Muscle of arm (tissue), 14 donors: Measurements from ENCODE around the gene FKTN. TPM values are rescaled to one million over a fixed set of nuclear protein-coding genes. Genes with fewer than 3 reads are reported as not detected.
"Not testable (repeated sequence)": the region's sequence is repeated elsewhere in the genome, so short reads cannot be mapped to it uniquely, and the experiment has no call there.

ENCODE experiments used
- DNase-seq: peaks from one replicate; pipeline ENCODE4 v3.0.0-alpha.2; 2013
- long read RNA-seq, 11 donors: transcript quantifications; one replicate each; lab custom pipeline, GENCODE V29; 2026
- polyA plus RNA-seq, 12 donors: library from polyadenylated mRNA; unstranded; fragments of 120-200 nt; gene quantifications; one replicate each; pipeline ENCODE4 v1.2.1, GENCODE V29; 2013; ENCODE audit not compliant: insufficient read length in 12 of 12

The FKTN gene
- 10 to 100 TPM in 11 of 12 donors, not detected in 1; 11.5 to 24.4 (median 18.9) TPM for polyA plus RNA-seq
- long read RNA-seq, donor 1: 0 reads
- long read RNA-seq, donor 2: 0 reads
- long read RNA-seq, donor 3: 0 reads
- long read RNA-seq, donor 4, partial matches to known transcripts: 0 of 1 reads
- long read RNA-seq, donor 4, other reads (novel, unspliced or antisense): 0 of 1 reads
- long read RNA-seq, donor 5: 0 reads
- long read RNA-seq, donor 6: 0 reads
- long read RNA-seq, donor 7: 0 reads
- long read RNA-seq, donor 8: 0 reads
- long read RNA-seq, donor 9: 0 reads
- long read RNA-seq, donor 10: 0 reads
- long read RNA-seq, donor 11, full-length matches to known transcripts: 1 of 1 reads
- long read RNA-seq, donor 11, partial matches to known transcripts: 0 of 1 reads
- long read RNA-seq, donor 11, other reads (novel, unspliced or antisense): 0 of 1 reads

DNA sequence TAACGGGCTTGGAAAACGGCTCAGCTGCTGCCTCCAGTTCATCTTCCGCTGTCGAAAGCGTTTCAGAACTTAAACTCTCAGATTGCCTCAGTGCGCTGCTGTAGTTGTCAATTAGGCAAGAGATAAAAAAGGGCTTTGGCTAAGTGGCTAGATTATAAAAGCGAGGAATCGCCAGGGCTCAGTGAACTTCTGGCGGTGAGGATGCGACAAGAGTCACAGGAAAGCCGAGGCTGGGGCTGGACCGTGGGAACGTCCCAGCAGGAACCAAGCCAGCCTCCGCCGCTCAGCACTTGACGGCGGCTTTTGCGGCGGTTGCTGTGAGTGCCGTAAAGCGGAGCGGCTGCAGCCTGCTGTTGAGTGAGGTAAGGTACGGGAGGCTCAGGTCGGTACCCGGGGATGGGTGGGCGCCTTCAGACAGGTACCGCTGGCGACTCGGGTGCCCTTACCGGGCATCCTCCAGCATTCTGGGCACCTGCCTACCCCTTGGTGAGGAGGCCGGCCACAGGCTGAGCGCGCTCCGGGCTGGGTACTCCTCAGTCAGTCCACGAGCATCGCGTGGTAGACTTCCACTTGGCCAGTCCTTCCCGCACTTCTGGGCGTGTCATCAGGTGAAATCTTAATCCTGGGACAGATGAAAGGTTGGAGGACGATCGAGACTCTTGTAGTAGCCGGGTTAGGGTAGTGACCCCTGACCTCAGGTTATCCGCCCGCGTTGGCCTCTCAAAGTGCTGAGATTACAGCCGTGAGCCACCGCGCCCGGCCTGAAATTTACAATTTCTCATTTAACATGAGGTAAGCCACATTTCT is at the start of gene FKTN:
Gene FKTN (plus strand): TSS at position 328 of the 807 bp plus-strand sequence. CDS start 16,902 bp downstream, outside the sequence.
- peak; percentile 87 for DNase-seq

- no peak for DNase-seq
Measured at GRCh38 chr9:105508530-105508929, 49.4 kb upstream of the FKTN start.

GRCh38 chr9:105510024-105510423 is 47.9 kb upstream of the FKTN start:
- DNase-seq: no peak

DNA sequence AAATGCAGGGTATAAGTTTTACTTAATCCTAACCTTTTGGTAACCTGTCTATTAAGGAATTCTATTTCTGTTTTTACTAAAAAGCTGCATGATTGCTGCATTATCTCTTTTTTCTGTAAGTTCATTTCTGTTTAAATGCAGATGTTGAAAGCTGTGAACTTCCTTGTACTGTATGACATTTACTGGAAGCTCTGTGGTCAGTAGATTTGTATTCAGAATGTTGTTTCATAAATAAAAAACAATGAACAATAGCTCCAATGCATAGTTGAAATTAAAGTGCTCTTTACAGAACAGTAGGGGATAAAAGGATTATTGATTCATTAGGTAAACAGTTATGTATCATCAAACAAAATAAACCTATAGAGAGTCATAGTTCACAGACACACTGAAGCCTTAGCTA is 46.5 kb upstream of the FKTN start:
- no peak for DNase-seq

DNA sequence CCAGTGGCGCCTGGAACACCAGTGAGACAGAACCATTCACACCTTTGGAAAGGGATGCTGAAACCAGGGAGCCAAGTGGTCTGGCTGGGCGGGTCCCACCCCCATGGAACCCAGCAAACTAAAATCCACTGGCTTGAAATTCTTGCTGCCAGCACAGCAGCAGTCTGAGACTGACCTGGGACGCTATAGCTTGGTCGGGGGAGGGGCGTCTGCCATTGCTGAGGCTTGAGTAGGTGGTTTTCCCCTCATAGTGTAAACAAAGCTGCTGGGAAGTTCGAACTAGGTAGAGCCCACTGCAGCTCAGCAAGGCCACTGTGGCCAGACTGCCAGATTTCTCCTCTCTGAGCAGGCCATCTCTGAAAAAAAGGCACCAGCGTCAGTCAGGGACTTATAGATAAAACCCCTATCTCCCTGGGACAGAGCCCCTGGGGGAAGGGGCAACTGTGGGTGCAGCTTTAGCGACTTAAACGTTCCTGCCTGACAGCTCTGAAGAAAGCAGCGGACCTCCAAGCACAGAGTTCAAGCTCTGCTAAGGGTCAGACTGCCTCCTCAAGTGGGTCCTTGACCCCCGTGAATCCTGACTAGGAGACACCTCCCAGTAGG is 42.0 kb upstream of the FKTN start:
- DNase-seq: no peak

- not testable (repeated sequence) for DNase-seq
Measured at GRCh38 chr9:105519710-105520369, 38.1 kb upstream of the FKTN start.

- DNase-seq: not testable (repeated sequence)
Measured at GRCh38 chr9:105520992-105521391, 36.9 kb upstream of the FKTN start.

DNA sequence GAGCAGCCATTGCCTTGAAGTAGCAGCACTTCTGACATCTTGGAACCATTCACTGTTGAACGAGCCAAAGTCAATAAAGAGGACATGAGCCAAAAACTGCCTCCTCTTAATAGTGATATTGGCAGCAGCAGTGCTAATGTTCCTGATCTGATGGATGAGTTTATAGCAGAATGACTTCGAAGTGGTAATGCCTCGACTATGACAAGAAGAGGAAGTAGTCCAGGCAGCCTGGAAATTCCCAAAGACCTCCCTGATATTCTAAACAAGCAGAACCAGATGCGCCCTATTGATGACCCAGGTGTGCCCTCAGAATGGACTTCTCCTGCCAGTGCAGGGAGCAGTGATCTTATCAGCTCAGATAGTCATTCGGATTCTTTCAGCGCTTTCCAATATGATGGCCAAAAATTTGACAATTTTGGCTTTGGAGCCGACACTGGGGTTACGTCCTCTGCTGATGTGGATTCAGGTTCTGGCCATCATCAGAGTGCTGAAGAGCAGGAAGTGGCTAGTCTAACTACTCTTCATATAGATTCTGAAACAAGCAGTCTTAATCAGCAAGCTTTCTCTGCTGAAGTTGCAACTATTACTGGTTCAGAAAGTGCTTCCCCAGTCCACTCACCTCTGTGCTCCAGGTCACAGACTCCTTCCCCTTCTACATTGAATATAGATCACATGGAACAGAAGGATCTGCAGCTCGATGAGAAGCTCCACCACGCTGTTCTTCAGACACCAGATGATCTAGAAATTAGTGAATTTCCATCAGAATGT is 35.1 kb upstream of the FKTN start:
- DNase-seq: not testable (repeated sequence)

DNA sequence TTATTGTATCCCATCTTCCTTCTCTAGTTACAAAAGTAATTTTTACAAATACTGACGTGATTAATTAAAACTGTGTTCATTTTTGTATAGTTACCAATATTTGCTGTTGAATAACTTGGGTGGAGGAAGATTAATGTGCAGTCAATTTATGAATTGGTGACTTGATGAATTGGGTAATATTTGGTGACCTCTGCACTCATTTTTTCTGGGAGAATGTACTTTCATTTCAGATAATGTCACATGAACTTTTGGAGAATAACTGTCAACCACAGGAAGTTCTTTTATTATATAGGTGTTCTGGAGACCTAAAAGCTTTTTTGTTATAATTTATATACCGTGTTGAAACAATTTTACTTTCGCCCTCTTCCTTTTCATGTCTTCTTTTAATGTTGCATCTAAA is 26.4 kb upstream of the FKTN start:
- no peak for DNase-seq

DNA sequence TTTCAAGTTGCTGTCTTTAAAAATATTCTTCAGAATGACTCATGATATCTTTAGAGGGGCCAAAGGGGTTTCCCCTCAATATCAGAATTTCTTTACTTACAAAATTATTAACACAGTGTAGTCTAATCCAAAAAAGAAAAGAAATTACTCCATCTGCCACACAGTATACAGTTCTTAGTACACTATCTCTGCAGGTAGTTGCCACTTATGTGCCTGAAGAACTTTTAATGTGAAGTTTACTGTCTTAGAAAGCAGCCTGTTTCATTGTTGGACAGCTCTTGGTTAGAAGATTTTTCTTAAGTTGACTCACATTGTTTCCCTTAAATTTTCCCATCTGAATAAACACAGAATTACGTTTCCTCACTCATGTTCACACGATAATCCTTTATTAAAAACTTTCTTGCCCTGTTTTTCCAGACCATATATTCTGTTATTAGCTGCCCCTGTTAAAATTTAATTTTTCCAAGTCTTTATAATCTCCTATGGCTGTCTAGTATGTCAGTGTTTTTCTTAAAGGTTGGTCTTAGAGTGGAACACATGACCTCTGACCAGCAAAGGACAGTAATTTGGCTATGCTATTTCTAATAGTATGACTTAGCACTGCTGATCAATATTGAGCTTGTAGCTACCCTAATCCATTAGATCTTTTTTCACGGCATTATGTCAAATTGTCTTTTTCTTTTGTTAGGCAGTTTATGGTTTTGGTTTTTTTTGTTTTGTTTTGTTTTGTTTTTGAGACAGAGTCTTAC is 21.8 kb upstream of the FKTN start:
- no peak for DNase-seq

DNA sequence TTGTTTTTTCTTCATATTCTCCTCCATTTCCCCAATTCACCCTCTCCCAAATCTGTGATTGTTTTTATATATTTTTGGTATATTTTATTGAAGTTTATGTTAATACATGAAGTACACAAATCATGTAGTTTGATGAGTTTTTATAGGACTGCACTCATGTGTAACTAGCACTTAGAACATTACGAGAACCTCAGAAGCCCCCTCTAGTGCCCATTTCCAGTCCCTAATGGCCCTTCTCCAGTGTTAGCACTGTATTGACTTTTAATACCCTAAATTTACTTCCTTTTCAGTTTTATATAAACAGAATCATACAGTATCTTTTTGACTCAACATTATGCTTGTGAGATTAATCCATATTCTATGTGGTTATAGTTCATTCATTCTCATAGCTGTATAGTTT is 18.5 kb upstream of the FKTN start:
- no peak for DNase-seq

DNA sequence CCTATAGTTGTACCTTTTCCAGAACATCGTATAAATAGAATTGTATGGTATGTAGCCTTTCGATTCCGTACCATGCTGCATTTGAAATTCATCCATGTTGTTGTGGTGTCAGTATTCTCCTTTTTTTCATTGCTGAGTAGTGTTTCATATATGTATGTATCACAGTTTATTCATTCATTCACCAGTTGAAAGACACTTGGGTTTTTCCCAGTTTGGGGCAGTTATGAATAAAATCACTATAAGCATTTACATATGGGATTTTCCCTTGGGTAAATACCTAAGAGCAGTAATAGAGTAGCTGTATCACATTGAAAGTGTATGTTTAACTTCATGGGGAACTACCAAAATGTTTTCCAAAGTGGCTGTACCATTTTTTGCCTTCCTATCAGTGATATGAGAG is 16.1 kb upstream of the FKTN start:
- DNase-seq: no peak

GRCh38 chr9:105554042-105554441 is 3.9 kb upstream of the FKTN start:
- DNase-seq: no peak

DNA sequence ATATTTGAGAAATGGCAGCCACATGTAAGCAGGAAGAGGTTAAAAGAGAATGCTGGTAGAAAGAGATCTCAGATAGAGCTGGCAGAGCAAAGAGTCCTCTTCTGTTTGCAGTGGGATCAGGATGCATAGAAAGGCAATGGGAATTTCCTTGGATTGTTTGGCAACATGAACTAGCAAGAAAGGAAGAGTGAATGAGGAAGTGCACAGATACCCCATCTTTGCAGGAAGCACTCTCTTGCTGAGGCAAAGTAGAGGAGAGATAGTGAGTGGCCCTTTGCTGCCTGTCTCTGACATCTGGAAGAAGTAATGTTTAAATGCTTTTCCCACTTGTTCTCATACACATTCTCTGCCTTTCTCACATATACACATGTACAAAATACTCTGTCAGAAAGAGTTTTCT is 14.5 kb downstream of the FKTN start:
- no peak for DNase-seq

DNA sequence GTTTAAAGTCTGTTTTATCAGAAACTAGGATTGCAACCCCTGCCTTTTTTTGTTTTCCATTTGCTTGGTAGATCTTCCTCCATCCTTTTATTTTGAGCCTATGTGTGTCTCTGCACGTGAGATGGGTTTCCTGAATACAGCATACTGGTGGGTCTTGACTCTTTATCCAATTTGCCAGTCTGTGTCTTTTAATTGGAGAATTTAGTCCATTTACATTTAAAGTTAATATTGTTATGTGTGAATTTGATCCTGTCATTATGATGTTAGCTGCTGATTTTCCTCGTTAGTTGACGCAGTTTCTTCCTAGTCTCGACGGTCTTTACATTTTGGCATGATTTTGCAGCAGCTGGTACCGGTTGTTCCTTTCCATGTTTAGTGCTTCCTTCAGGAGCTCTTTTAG is 22.0 kb downstream of the FKTN start:
- DNase-seq: not testable (repeated sequence)

DNA sequence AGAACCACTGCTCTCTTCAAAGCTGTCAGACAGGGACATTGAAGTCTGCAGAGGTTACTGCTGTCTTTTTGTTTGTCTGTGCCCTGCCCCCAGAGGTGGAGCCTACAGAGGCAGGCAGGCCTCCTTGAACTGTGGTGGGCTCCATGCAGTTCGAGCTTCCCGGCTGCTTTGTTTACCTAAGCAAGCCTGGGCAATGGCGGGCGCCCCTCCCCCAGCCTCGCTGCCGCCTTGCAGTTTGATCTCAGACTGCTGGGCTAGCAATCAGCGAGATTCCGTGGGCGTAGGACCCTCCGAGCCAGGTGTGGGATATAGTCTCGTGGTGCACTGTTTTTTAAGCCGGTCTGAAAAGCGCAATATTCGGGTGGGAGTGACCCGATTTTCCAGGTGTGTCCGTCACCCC is 23.6 kb downstream of the FKTN start:
- not testable (repeated sequence) for DNase-seq

GRCh38 chr9:105593145-105593544 is 35.2 kb downstream of the FKTN start:
- DNase-seq: no peak

DNA sequence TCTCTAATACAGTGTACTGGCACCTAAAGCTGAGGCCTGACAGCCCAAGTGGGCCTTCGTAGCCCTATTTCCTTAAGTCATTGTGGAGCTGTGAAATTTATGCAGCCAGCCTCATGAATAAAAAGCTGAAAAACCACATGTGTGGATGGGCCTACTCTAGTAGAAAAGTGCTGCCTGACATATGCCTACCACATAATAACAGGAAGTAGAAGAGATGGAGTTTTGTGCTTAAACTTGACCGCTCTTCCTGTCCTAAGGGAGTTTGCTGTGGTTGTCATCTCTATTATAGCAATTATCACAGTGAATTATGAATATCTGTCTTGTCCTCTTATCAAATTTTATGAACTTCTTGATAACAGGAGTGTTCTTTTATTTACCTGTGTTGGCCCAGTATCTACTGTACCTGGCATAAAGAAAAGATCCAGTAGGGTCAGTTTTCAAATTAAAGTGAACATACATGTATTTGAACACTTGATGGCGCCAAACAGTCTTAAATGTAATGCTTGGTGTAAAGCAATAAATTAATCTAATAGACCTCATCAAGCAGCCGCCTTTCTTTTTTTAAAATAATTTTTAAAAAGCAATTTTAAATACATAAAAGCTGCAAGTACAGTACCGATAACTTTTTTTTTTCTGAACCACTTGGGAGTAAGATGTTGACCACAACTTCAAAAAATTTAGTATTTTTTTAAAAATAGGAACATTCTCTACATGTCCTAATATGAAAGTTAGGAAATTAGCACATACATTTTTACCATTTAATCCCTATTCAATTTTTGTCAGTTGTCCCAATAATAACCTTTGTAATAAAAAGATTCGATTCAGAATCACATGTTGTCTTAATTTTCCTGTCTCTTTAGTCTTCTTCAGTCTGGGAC is 51.0 kb downstream of the FKTN start:
- peak; percentile 26 for DNase-seq

DNA sequence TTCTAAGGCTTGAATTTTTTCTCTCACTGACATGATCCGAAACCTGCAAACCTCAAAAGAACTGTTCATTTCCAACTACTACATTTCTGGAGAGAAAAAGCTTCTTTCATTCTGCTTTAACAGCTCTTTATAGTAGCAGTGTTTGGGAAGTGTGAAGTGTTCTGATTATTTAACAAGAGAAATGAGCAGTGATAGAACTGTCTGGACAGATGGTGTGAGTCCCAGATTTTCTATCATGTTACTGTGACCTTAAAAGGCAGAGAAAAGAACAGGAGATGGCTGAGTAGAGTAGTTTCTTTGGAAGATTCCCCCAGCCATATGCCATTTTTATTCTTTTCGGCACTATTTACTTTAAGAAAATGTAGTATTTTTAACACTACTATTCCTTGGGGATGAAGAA is 63.1 kb downstream of the FKTN start:
- no peak for DNase-seq
